H1 (cell line): ENCODE data around the gene TNFAIP8L3. TPM values are rescaled to one million over a fixed set of nuclear protein-coding genes. Genes with fewer than 3 reads are reported as not detected.

Experiments
- CTCF ChIA-PET: fragments of 300-600 bp; sonication (Branson Sonifier 250); formaldehyde crosslinking; loops from one replicate; lab custom pipeline; 2021; ENCODE audit not compliant: partially characterized antibody; lab: Charles Lee
- POLR2A ChIA-PET: fragments of 300-600 bp; sonication (Branson Sonifier 250); formaldehyde crosslinking; loops from one replicate; lab custom pipeline; 2021; ENCODE audit warnings: inconsistent platforms; ENCODE audit not compliant: partially characterized antibody; lab: Charles Lee
- DNase-seq, 2 experiments: peaks; one replicate each; pipeline versions ENCODE4 v3.0.0 to v3.0.0-alpha.2; 2010 to 2022; ENCODE audit warnings: low spot score in 2 of 2, low read depth in 1 of 2, mixed read lengths in 1 of 2
- FAIRE-seq: peaks from 2 replicates; lab custom pipeline; 2011; peaks lifted over from hg19 to GRCh38; lab: Jason Lieb, UNC
- H2AFZ ChIP-seq: 2 replicates; pipeline ENCODE4 v1.8.1; 2012; ENCODE audit warnings: low read length, inconsistent platforms
- H2AK5ac ChIP-seq: 2 replicates; pipeline ENCODE4 v1.6.1; 2013; ENCODE audit warnings: low read depth, low read length
- H2BK120ac ChIP-seq: replicated peaks from 2 replicates; pipeline ENCODE3; 2013; ENCODE audit warnings: low read depth, low read length, inconsistent platforms
- H2BK12ac ChIP-seq: 2 replicates; pipeline ENCODE4 v1.6.1; 2013; ENCODE audit warnings: low read depth, low read length
- H2BK15ac ChIP-seq: 2 replicates; pipeline ENCODE4 v1.6.1; 2013; ENCODE audit warnings: low read length
- H2BK20ac ChIP-seq: 2 replicates; pipeline ENCODE4 v1.6.1; 2013; ENCODE audit warnings: low read length
- H2BK5ac ChIP-seq: 2 replicates; pipeline ENCODE4 v1.6.1; 2013; ENCODE audit warnings: low read depth, low read length
- H3K14ac ChIP-seq: 2 replicates; pipeline ENCODE4 v1.6.1; 2013; ENCODE audit warnings: inconsistent platforms; ENCODE audit not compliant: insufficient read length
- H3K18ac ChIP-seq: 2 replicates; pipeline ENCODE4 v1.6.1; 2013; ENCODE audit warnings: low read length; ENCODE audit errors: extremely low read depth
- H3K23ac ChIP-seq: 2 replicates; pipeline ENCODE4 v1.6.1; 2013; ENCODE audit warnings: inconsistent platforms; ENCODE audit not compliant: insufficient read length
- H3K23me2 ChIP-seq: 2 replicates; pipeline ENCODE4 v1.6.1; 2013; ENCODE audit warnings: low read depth, low read length
- H3K27ac ChIP-seq: 2 replicates; pipeline ENCODE4 v1.6.1; 2011; ENCODE audit warnings: low read depth, low read length, inconsistent platforms
- H3K27me3 ChIP-seq, 4 experiments: replicated peaks in 1 of 4; 1 replicate in 1 of 4; 2 replicates in 3 of 4; pipeline versions ENCODE4 v1.6.1 to v1.8.1; 2011 to 2013; ENCODE audit warnings: low read length in 3 of 4, mild to moderate bottlenecking in 3 of 4, inconsistent platforms in 2 of 4, mixed read lengths in 2 of 4, moderate library complexity in 1 of 4; ENCODE audit not compliant: control insufficient read depth in 3 of 4, insufficient read depth in 3 of 4; ENCODE audit errors: extremely low read depth in 1 of 4
- H3K36me3 ChIP-seq, 4 experiments: 2 replicates each; pipeline versions ENCODE4 v1.6.1 to v1.8.1; 2011 to 2013; ENCODE audit warnings: mild to moderate bottlenecking in 4 of 4, low read length in 3 of 4, moderate library complexity in 2 of 4, control low read depth in 1 of 4, inconsistent platforms in 1 of 4; ENCODE audit not compliant: insufficient read depth in 4 of 4, control insufficient read depth in 2 of 4
- H3K4ac ChIP-seq: replicated peaks from 2 replicates; pipeline ENCODE3; 2013; ENCODE audit warnings: low read length, low read depth, mixed read lengths, inconsistent platforms; ENCODE audit not compliant: insufficient read length
- H3K4me1 ChIP-seq, 4 experiments: replicated peaks in 1 of 4; 1 replicate in 1 of 4; 2 replicates in 3 of 4; pipeline versions ENCODE4 v1.6.1 to v1.8.1; 2011 to 2013; ENCODE audit warnings: low read length in 3 of 4, inconsistent platforms in 2 of 4, mixed read lengths in 1 of 4; ENCODE audit not compliant: insufficient read depth in 4 of 4, control insufficient read depth in 3 of 4
- H3K4me2 ChIP-seq, 2 experiments: 2 replicates each; pipeline versions ENCODE4 v1.6.1 to v1.8.1; 2011 to 2013; ENCODE audit warnings: low read depth in 2 of 2, low read length in 2 of 2, control low read depth in 1 of 2, inconsistent platforms in 1 of 2, mild to moderate bottlenecking in 1 of 2; ENCODE audit not compliant: insufficient read depth in 1 of 2
- H3K4me3 ChIP-seq, 4 experiments: fragments of 200-600, 300-600 bp in 1 of 4; sonication (generic), shearing (Covaris generic), sonication (Bioruptor Twin) in 1 of 4; 2 replicates each; pipeline versions ENCODE4 v1.5.1 to v1.8.1; 2011 to 2016; ENCODE audit warnings: low read length in 4 of 4, low read depth in 3 of 4, control low read depth in 2 of 4, inconsistent platforms in 2 of 4, mild to moderate bottlenecking in 2 of 4, mixed read lengths in 1 of 4, moderate library complexity in 1 of 4; ENCODE audit not compliant: insufficient read depth in 2 of 4; ENCODE audit errors: extremely low read depth in 1 of 4
- H3K56ac ChIP-seq: replicated peaks from 2 replicates; pipeline ENCODE3; 2013; ENCODE audit warnings: low read depth, mild to moderate bottlenecking, mixed read lengths, low read length, inconsistent platforms; ENCODE audit not compliant: insufficient read length
- H3K79me1 ChIP-seq: 2 replicates; pipeline ENCODE4 v1.6.1; 2013; ENCODE audit warnings: low read depth, low read length, control low read depth
- H3K79me2 ChIP-seq, 2 experiments: 2 replicates each; pipeline versions ENCODE4 v1.6.1 to v1.8.1; 2012 to 2013; ENCODE audit warnings: low read length in 2 of 2, mild to moderate bottlenecking in 2 of 2, inconsistent platforms in 1 of 2; ENCODE audit not compliant: insufficient read depth in 2 of 2, control insufficient read depth in 1 of 2
- H3K9ac ChIP-seq, 4 experiments: replicated peaks in 1 of 4; 1 replicate in 1 of 4; 2 replicates in 3 of 4; pipeline versions ENCODE4 v1.6.1 to v1.8.1; 2011 to 2013; ENCODE audit warnings: low read depth in 3 of 4, low read length in 3 of 4, control low read depth in 2 of 4, mild to moderate bottlenecking in 2 of 4, moderate library complexity in 2 of 4, inconsistent platforms in 1 of 4; ENCODE audit errors: extremely low read depth in 1 of 4
- H3K9me3 ChIP-seq, 2 experiments: 2 replicates each; pipeline versions ENCODE4 v1.6.1 to v1.8.1; 2012 to 2013; ENCODE audit warnings: mild to moderate bottlenecking in 2 of 2, moderate library complexity in 2 of 2, control low read depth in 1 of 2, inconsistent platforms in 1 of 2, low read depth in 1 of 2, low read length in 1 of 2, mixed read lengths in 1 of 2; ENCODE audit not compliant: insufficient read depth in 2 of 2
- H4K20me1 ChIP-seq, 2 experiments: replicated peaks in 1 of 2; 2 replicates each; pipeline versions ENCODE3 to v1.8.1; 2011 to 2013; ENCODE audit warnings: inconsistent platforms in 2 of 2, low read length in 2 of 2, mild to moderate bottlenecking in 1 of 2; ENCODE audit not compliant: insufficient read depth in 2 of 2, control insufficient read depth in 1 of 2
- H4K5ac ChIP-seq: 2 replicates; pipeline ENCODE4 v1.6.1; 2013; ENCODE audit warnings: low read length, low read depth, mixed read lengths, inconsistent platforms; ENCODE audit not compliant: insufficient read length
- H4K8ac ChIP-seq: 2 replicates; pipeline ENCODE4 v1.8.0; 2013; ENCODE audit warnings: mild to moderate bottlenecking, moderate library complexity, low read length, inconsistent platforms; ENCODE audit not compliant: insufficient read depth; ENCODE audit errors: extremely low read depth
- H4K91ac ChIP-seq: replicated peaks from 2 replicates; pipeline ENCODE3; 2013; ENCODE audit warnings: low read length, mixed read lengths, inconsistent platforms; ENCODE audit not compliant: insufficient read length
- GABPA ChIP-seq: IDR thresholded peaks from 2 replicates; pipeline ENCODE4 v1.6.1; 2011; ENCODE audit warnings: mild to moderate bottlenecking, low read length, moderate library complexity, borderline replicate concordance; ENCODE audit not compliant: insufficient read depth
- WGBS, 2 experiments: shearing (Covaris generic) in 1 of 2; methylation state at CpG; one replicate each; pipeline versions ENCODE4 v1.1.6 to v1.1.7; 2013 to 2015; ENCODE audit warnings: low lambda C conversion rate in 2 of 2, mixed read lengths in 2 of 2, inconsistent platforms in 1 of 2, low coverage in 1 of 2, missing lambda C conversion rate in 1 of 2; ENCODE audit not compliant: insufficient replicate concordance in 2 of 2, insufficient coverage in 1 of 2, insufficient read length in 1 of 2; ENCODE audit errors: extremely low coverage in 1 of 2, missing lambda C conversion rate in 1 of 2; 5-methylcytosine and 5-hydroxymethylcytosine counted together
- polyA plus RNA-seq, 7 experiments: library from polyadenylated mRNA; depleted of rRNA in 3 of 7; stranded (reverse) in 5 of 7; unstranded in 2 of 7; fragments of >200 nt in 5 of 7; fragments of 200-250 nt in 2 of 7; gene quantifications; 1 replicate in 5 of 7; 2 replicates in 1 of 7; 4 replicates in 1 of 7; pipeline versions ENCODE4 v1.2.1 to v1.2.3, GENCODE V29; 2011 to 2013; ENCODE audit warnings: missing spikeins in 2 of 7, mixed read lengths in 2 of 7
- total RNA-seq: library from RNA; stranded (reverse); fragmentation: NEBNext Ultra II Directional; extraction: Animal tissue kit (Norgen Biotek cat#: 25700); gene quantifications from 2 replicates; pipeline ENCODE4 v1.2.1, GENCODE V29; 2021

TNFAIP8L3 gene
- total and polyA plus RNA-seq, 2 of the 8 experiments (the other 6 are each of a cell fraction or from before 2014, with no cell fraction given), result 0.23 to 0.67 TPM

- no peak for DNase-seq
- TF ChIP-seq GABPA, result no peak
- Histone ChIP-seq H3K79me2 (no peaks in the 10 kb centered on the region), H3K9me3 (no peaks in the 10 kb centered on the region), H2AK5ac (no peak overlapping the region), H2AFZ (no peak overlapping the region), H3K18ac (no peak overlapping the region), H2BK120ac (no peak overlapping the region), H4K5ac (no peak overlapping the region), H4K91ac (no peak overlapping the region), H2BK15ac (no peak overlapping the region), H3K56ac (no peak overlapping the region), H3K4me1 (peaks cover 0 to 9% (median 5%) of the 10 kb centered on the region in 4 experiments; a peak in 4 of 7 replicates), H4K8ac (no peak overlapping the region), H4K20me1 (no peaks in the 10 kb centered on the region), H3K79me1 (no peaks in the 10 kb centered on the region), H3K4me3 (no peak overlapping the region), H3K27me3 (no peaks in the 10 kb centered on the region), H3K23me2 (no peaks in the 10 kb centered on the region; the same call in 1 of the 2 replicates), H3K27ac (no peak overlapping the region), H3K36me3 (no peaks in the 10 kb centered on the region), H3K23ac (no peak overlapping the region), H3K4me2 (no peak overlapping the region; a peak in 1 of 4 replicates), H2BK20ac (no peak overlapping the region), H3K4ac (no peak overlapping the region), H2BK12ac (no peak overlapping the region), H3K9ac (no peak overlapping the region), H3K14ac (no peak overlapping the region), H2BK5ac (0 out of 2 replicates have a peak overlapping the region, but pooled peaks have one; percentile 36)
- ChIA-PET POLR2A (interaction anchor here (1.5 kb wide), 1 partner anchor 18 kb away, joined by 4 read pairs; no protein-coding TSS in a partner anchor), CTCF (interaction anchor here (0.6 kb wide), 1 partner anchor 57 kb away, joined by 6 read pairs; no protein-coding TSS in a partner anchor)
- no peak for FAIRE-seq
- 92% methylated on average over 7 of the region's 7 CpGs; no CpG with 5 or more reads in 1 of the 2 experiments for WGBS, 2 experiments
Measured at GRCh38 chr15:51075826-51076523, 18.7 kb downstream of the TNFAIP8L3 start.
